GM23248 (cell line): ENCODE measurements around the gene NPTX1. TPM values are rescaled to one million over a fixed set of nuclear protein-coding genes. Genes with fewer than 3 reads are reported as not detected.

Experiments used
- DNase-seq: peaks from one replicate; pipeline ENCODE4 v3.0.0-alpha.2; 2015
- H2AFZ ChIP-seq: fragments of 200-600 bp; sonication (generic); 2 replicates; pipeline ENCODE4 v1.6.1; 2016; ENCODE audit warnings: antibody characterized with exemption
- H3F3A ChIP-seq: fragments of 200-600 bp; sonication (generic); 2 replicates; pipeline ENCODE4 v1.6.1; 2016; ENCODE audit warnings: mild to moderate bottlenecking, antibody characterized with exemption, mixed run types; ENCODE audit not compliant: insufficient read depth
- H3K27ac ChIP-seq: fragments of 200-600 bp; sonication (generic); 2 replicates; pipeline ENCODE4 v1.5.1; 2016; ENCODE audit warnings: mild to moderate bottlenecking
- H3K27me3 ChIP-seq: fragments of 200-600 bp; sonication (generic); replicated peaks from 2 replicates; pipeline ENCODE4 v1.6.1; 2016; ENCODE audit warnings: mild to moderate bottlenecking; ENCODE audit not compliant: insufficient read depth
- H3K36me3 ChIP-seq: fragments of 200-600 bp; sonication (generic); 2 replicates; pipeline ENCODE4 v1.6.1; 2016; ENCODE audit warnings: low read depth, mild to moderate bottlenecking
- H3K4me1 ChIP-seq: fragments of 200-600 bp; sonication (generic); 2 replicates; pipeline ENCODE4 v1.6.1; 2016; ENCODE audit warnings: mild to moderate bottlenecking; ENCODE audit not compliant: insufficient read depth
- H3K4me2 ChIP-seq: fragments of 200-600 bp; sonication (generic); one replicate; pipeline ENCODE4 v1.6.1; 2016; ENCODE audit warnings: mild to moderate bottlenecking; ENCODE audit not compliant: unreplicated experiment
- H3K4me3 ChIP-seq: fragments of 200-600 bp; sonication (generic); 2 replicates; pipeline ENCODE4 v1.5.1; 2016; ENCODE audit warnings: mild to moderate bottlenecking
- H3K79me2 ChIP-seq: fragments of 200-600 bp; sonication (generic); 2 replicates; pipeline ENCODE4 v1.6.1; 2016; ENCODE audit warnings: mild to moderate bottlenecking; ENCODE audit not compliant: insufficient read depth
- H3K9ac ChIP-seq: fragments of 200-600 bp; sonication (generic); 2 replicates; pipeline ENCODE4 v1.6.1; 2016; ENCODE audit warnings: mild to moderate bottlenecking
- H3K9me2 ChIP-seq: fragments of 200-600 bp; sonication (generic); 2 replicates; pipeline ENCODE4 v1.6.1; 2016; ENCODE audit warnings: mixed run types, mild to moderate bottlenecking, moderate library complexity; ENCODE audit not compliant: insufficient read depth
- H3K9me3 ChIP-seq: fragments of 200-600 bp; sonication (generic); one replicate; pipeline ENCODE4 v1.6.1; 2017; ENCODE audit warnings: low read depth
- H4K20me1 ChIP-seq: fragments of 200-600 bp; sonication (generic); 2 replicates; pipeline ENCODE4 v1.6.0; 2016; ENCODE audit not compliant: insufficient read depth
- EZH2 ChIP-seq: fragments of 200-600 bp; sonication (generic); IDR thresholded peaks from 2 replicates; pipeline ENCODE4 v1.6.1; 2018; ENCODE audit warnings: antibody characterized with exemption, mild to moderate bottlenecking; ENCODE audit not compliant: insufficient read depth, poor library complexity, severe bottlenecking
- EZH2phosphoT487 ChIP-seq: fragments of 200-600 bp; sonication (generic); IDR thresholded peaks from 2 replicates; pipeline ENCODE4 v1.6.1; 2018; ENCODE audit warnings: antibody characterized with exemption, moderate library complexity, mild to moderate bottlenecking, low read depth; ENCODE audit not compliant: insufficient read depth
- WGBS, 2 experiments: methylation state at CpG; one replicate each; pipeline ENCODE4 v1.1.6; 2015 to 2017; ENCODE audit warnings: low lambda C conversion rate in 2 of 2, low coverage in 1 of 2; ENCODE audit errors: missing lambda C conversion rate in 2 of 2; 5-methylcytosine and 5-hydroxymethylcytosine counted together
- in situ Hi-C: fragments of 300-500 bp; cut with MboI; formaldehyde crosslinking; loops from 2 replicates; pipeline ENCODE4 v1.15.0; 2020
- polyA plus RNA-seq: library from polyadenylated mRNA; unstranded; fragments of >200 nt; fragmentation: Nextera tagmentation; extraction: Ambion mirVana; gene quantifications from 2 replicates; pipeline ENCODE4 v1.2.1, GENCODE V29; 2016
- total RNA-seq: library from RNA; depleted of rRNA; stranded (reverse); fragments of >200 nt; shearing (Covaris generic); gene quantifications from 2 replicates; pipeline ENCODE4 v1.2.3, GENCODE V29; 2014

The NPTX1 gene
- total and polyA plus RNA-seq, 2 experiments from 2014 or later: 0.43 to 1.1 TPM

- in situ Hi-C loops: no loop called here
- Histone ChIP-seq H3K4me2 (no peak overlapping the region), H3K27me3 (peaks cover 28% of the 10 kb centered on the region), H3K9ac (no peak overlapping the region), H3K79me2 (no peaks in the 10 kb centered on the region), H3K9me3 (no peaks in the 10 kb centered on the region), H3K4me1 (no peaks in the 10 kb centered on the region), H2AFZ (no peak overlapping the region), H3F3A (no peaks in the 10 kb centered on the region), H3K27ac (no peak overlapping the region), H3K36me3 (no peaks in the 10 kb centered on the region), H4K20me1 (no peaks in the 10 kb centered on the region), H3K4me3 (no peak overlapping the region), H3K9me2 (no peaks in the 10 kb centered on the region)
- TF ChIP-seq EZH2phosphoT487 (no peak), EZH2 (no peak)
- WGBS, 2 experiments: 60% methylated on average over 13 of the region's 13 CpGs
- DNase-seq: no peak
Observed at GRCh38 chr17:80463784-80464400, 12.5 kb downstream of the NPTX1 start.

GRCh38 chr17:80461528-80462160 is 14.8 kb downstream of the NPTX1 start:
- Histone ChIP-seq H3K36me3 (no peaks in the 10 kb centered on the region), H3K27ac (no peak overlapping the region), H3K9ac (no peak overlapping the region), H3K27me3 (peaks cover 7% of the 10 kb centered on the region), H3F3A (no peaks in the 10 kb centered on the region), H2AFZ (no peak overlapping the region), H4K20me1 (no peaks in the 10 kb centered on the region), H3K79me2 (no peaks in the 10 kb centered on the region), H3K4me3 (no peak overlapping the region), H3K4me1 (peaks cover 6% of the 10 kb centered on the region; the same call in 1 of the 2 replicates), H3K4me2 (no peak overlapping the region), H3K9me2 (no peaks in the 10 kb centered on the region), H3K9me3 (no peaks in the 10 kb centered on the region)
- no peak for DNase-seq
- in situ Hi-C loops: no loop called here
- 70 to 73% methylated on average over 19 to 20 of the region's 20 CpGs for WGBS, 2 experiments
- TF ChIP-seq EZH2phosphoT487 (no peak), EZH2 (no peak)

- H3F3A ChIP-seq: peaks cover 5% of the 10 kb centered on the region; the same call in 1 of the 2 replicates
- H3K79me2 ChIP-seq: no peaks in the 10 kb centered on the region
- no peak for DNase-seq
- in situ Hi-C loops: no loop called here
- peaks cover 7% of the 10 kb centered on the region for H3K27me3 ChIP-seq
- no peak overlapping the region for H3K27ac ChIP-seq
- whole genome bisulfite sequencing, 2 experiments: 39 to 47% methylated on average over 8 of the region's 8 CpGs
- H3K36me3 ChIP-seq: no peaks in the 10 kb centered on the region
- H2AFZ ChIP-seq: no peak overlapping the region
- H3K4me3 ChIP-seq: no peak overlapping the region
- H3K9me2 ChIP-seq: no peaks in the 10 kb centered on the region
- no peaks in the 10 kb centered on the region for H3K9me3 ChIP-seq
- H3K9ac ChIP-seq: no peak overlapping the region
- no peak overlapping the region for H3K4me2 ChIP-seq
- peaks cover 17% of the 10 kb centered on the region for H3K4me1 ChIP-seq
- H4K20me1 ChIP-seq: no peaks in the 10 kb centered on the region
- TF ChIP-seq EZH2 (no peak), EZH2phosphoT487 (no peak)
Observed at GRCh38 chr17:80460429-80460834, 16.0 kb downstream of the NPTX1 start.

- Histone ChIP-seq H3K4me3 (no peak overlapping the region), H3K4me1 (peaks cover 18% of the 10 kb centered on the region), H3K36me3 (no peaks in the 10 kb centered on the region), H3K27me3 (no peaks in the 10 kb centered on the region), H3F3A (peaks cover 10% of the 10 kb centered on the region; the same call in 1 of the 2 replicates), H3K9me3 (no peaks in the 10 kb centered on the region), H3K9ac (no peak overlapping the region), H4K20me1 (no peaks in the 10 kb centered on the region), H3K79me2 (no peaks in the 10 kb centered on the region), H3K4me2 (no peak overlapping the region), H3K9me2 (no peaks in the 10 kb centered on the region), H2AFZ (no peak overlapping the region), H3K27ac (no peak overlapping the region)
- WGBS, 2 experiments: 72 to 75% methylated on average over 11 of the region's 11 CpGs
- TF ChIP-seq EZH2: no peak
- no peak for TF ChIP-seq EZH2phosphoT487
- no peak for DNase-seq
- in situ Hi-C loops: no loop called here
Observed at GRCh38 chr17:80459234-80459633, 17.2 kb downstream of the NPTX1 start.

GRCh38 chr17:80458016-80458415 is 18.4 kb downstream of the NPTX1 start:
- H3K9ac ChIP-seq: no peak overlapping the region
- H3K4me3 ChIP-seq: no peak overlapping the region
- H3K27me3 ChIP-seq: no peaks in the 10 kb centered on the region
- in situ Hi-C loops: no loop called here
- WGBS, 2 experiments: 84 to 89% methylated on average over 7 to 8 of the region's 8 CpGs
- H4K20me1 ChIP-seq: no peaks in the 10 kb centered on the region
- no peaks in the 10 kb centered on the region for H3K79me2 ChIP-seq
- H3K27ac ChIP-seq: no peak overlapping the region
- H3K36me3 ChIP-seq: no peaks in the 10 kb centered on the region
- peaks cover 22% of the 10 kb centered on the region for H3K4me1 ChIP-seq
- no peak overlapping the region for H3K4me2 ChIP-seq
- H3K9me2 ChIP-seq: no peaks in the 10 kb centered on the region
- no peak for DNase-seq
- H3F3A ChIP-seq: peaks cover 16% of the 10 kb centered on the region
- H3K9me3 ChIP-seq: no peaks in the 10 kb centered on the region
- no peak for TF ChIP-seq EZH2
- TF ChIP-seq EZH2phosphoT487: no peak
- H2AFZ ChIP-seq: no peak overlapping the region
